IPS DF 4.7 (cell line): Measurements from ENCODE around the gene NFYC.
"Not testable (repeated sequence)": the region's sequence is repeated elsewhere in the genome, so short reads cannot be mapped to it uniquely, and the experiment has no call there.

Source experiments
- DNase-seq: peaks from one replicate; pipeline ENCODE4 v3.0.0-alpha.2; 2013; ENCODE audit warnings: low spot score; ENCODE audit errors: extremely low read depth

Gene NFYC

GRCh38 chr1:40665335-40666171 lies 26.0 kb upstream of the NFYC start, which contains the start of gene RIMS3:
RIMS3 (minus strand) TSS chr1:40665682; CDS start chr1:40641925, 23,757 bp downstream.
- no peak for DNase-seq

GRCh38 chr1:40668769-40669525 lies 22.6 kb upstream of the NFYC start:
- no peak for DNase-seq

GRCh38 chr1:40673452-40673851 lies 18.1 kb upstream of the NFYC start:
- no peak for DNase-seq

GRCh38 chr1:40676501-40676900 lies 15.0 kb upstream of the NFYC start:
- DNase-seq, result no peak

- no peak for DNase-seq
Observed at GRCh38 chr1:40679165-40679953, 12.1 kb upstream of the NFYC start.

- no peak for DNase-seq
Observed at GRCh38 chr1:40684669-40685068, 6.8 kb upstream of the NFYC start.

GRCh38 chr1:40687059-40687458 lies 4.4 kb upstream of the NFYC start:
- no peak for DNase-seq

GRCh38 chr1:40687661-40688060 lies 3.8 kb upstream of the NFYC start:
- no peak for DNase-seq

- no peak for DNase-seq
Observed at GRCh38 chr1:40689737-40690136, 1.8 kb upstream of the NFYC start.

- DNase-seq, result no peak
Observed at GRCh38 chr1:40690771-40691537, 550 bp upstream of the NFYC start.

GRCh38 chr1:40692429-40692895 lies 958 bp downstream of the NFYC start:
- DNase-seq, result no peak

- DNase-seq, result no peak
Observed at GRCh38 chr1:40693425-40693824, 1.9 kb downstream of the NFYC start.

- DNase-seq, result no peak
Observed at GRCh38 chr1:40694353-40694874, 2.9 kb downstream of the NFYC start.

GRCh38 chr1:40696294-40696693 lies 4.8 kb downstream of the NFYC start:
- DNase-seq, result no peak

GRCh38 chr1:40697436-40697835 lies 5.9 kb downstream of the NFYC start:
- DNase-seq, result no peak

GRCh38 chr1:40699787-40700186 lies 8.3 kb downstream of the NFYC start:
- no peak for DNase-seq

GRCh38 chr1:40701684-40702083 lies 10.2 kb downstream of the NFYC start:
- no peak for DNase-seq

- DNase-seq, result not testable (repeated sequence)
Observed at GRCh38 chr1:40702810-40703209, 11.3 kb downstream of the NFYC start.

GRCh38 chr1:40703316-40703715 lies 11.8 kb downstream of the NFYC start:
- no peak for DNase-seq
